Kidney epithelial cell (primary cell): ENCODE results near the gene KNDC1. TPM values are rescaled to one million over a fixed set of nuclear protein-coding genes. Genes with fewer than 3 reads are reported as not detected.
A peak's percentile ranks its signal among the peaks of the same experiment; 100 is the strongest.

Experiments used
- DNase-seq: peaks from one replicate; pipeline ENCODE4 v3.0.0-alpha.2; 2010; ENCODE audit warnings: low read depth
- H3K27me3 ChIP-seq: 2 replicates; pipeline ENCODE4 v1.6.0; 2011; ENCODE audit warnings: low read length; ENCODE audit not compliant: control insufficient read depth, insufficient read depth
- H3K36me3 ChIP-seq: 2 replicates; pipeline ENCODE4 v1.5.1; 2011; ENCODE audit warnings: low read length; ENCODE audit not compliant: control insufficient read depth, insufficient read depth
- H3K4me3 ChIP-seq: 2 replicates; pipeline ENCODE4 v1.5.1; 2011; ENCODE audit warnings: low read depth, mild to moderate bottlenecking, control low read depth, low read length
- total RNA-seq: library from RNA; depleted of rRNA; stranded (reverse); fragments of >200 nt; gene quantifications from 2 replicates; pipeline ENCODE4 v1.2.3, GENCODE V29; 2015
- TF ChIP-seq, protein P1 (sequence below): IDR thresholded peaks from 2 replicates; pipeline ENCODE4 v1.5.1; 2011; ENCODE audit warnings: mild to moderate bottlenecking, moderate library complexity, low read length, control low read depth, inconsistent platforms; ENCODE audit not compliant: insufficient read depth, poor library complexity, severe bottlenecking

KNDC1 gene
- total RNA-seq, 1 donor from 2014 or later = 0.13 TPM

GRCh38 chr10:133252223-133252552 lies 92.2 kb downstream of the KNDC1 start:
- TF ChIP-seq, protein P1, sequence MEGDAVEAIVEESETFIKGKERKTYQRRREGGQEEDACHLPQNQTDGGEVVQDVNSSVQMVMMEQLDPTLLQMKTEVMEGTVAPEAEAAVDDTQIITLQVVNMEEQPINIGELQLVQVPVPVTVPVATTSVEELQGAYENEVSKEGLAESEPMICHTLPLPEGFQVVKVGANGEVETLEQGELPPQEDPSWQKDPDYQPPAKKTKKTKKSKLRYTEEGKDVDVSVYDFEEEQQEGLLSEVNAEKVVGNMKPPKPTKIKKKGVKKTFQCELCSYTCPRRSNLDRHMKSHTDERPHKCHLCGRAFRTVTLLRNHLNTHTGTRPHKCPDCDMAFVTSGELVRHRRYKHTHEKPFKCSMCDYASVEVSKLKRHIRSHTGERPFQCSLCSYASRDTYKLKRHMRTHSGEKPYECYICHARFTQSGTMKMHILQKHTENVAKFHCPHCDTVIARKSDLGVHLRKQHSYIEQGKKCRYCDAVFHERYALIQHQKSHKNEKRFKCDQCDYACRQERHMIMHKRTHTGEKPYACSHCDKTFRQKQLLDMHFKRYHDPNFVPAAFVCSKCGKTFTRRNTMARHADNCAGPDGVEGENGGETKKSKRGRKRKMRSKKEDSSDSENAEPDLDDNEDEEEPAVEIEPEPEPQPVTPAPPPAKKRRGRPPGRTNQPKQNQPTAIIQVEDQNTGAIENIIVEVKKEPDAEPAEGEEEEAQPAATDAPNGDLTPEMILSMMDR = no peak

GRCh38 chr10:133253361-133253955 lies 93.4 kb downstream of the KNDC1 start:
- DNase-seq = no peak
- TF ChIP-seq, protein P1 = no peak
- Histone ChIP-seq H3K4me3 (no peak overlapping the region), H3K27me3 (peaks cover 12% of the 10 kb centered on the region), H3K36me3 (no peaks in the 10 kb centered on the region)

More at GRCh38 chr10:133252223-133252552, 92.2 kb downstream of the KNDC1 start:
- no peaks in the 10 kb centered on the region for H3K36me3 ChIP-seq
- no peak for DNase-seq
- H3K27me3 ChIP-seq = peaks cover 21% of the 10 kb centered on the region
- H3K4me3 ChIP-seq = no peak overlapping the region

GRCh38 chr10:133254421-133255120 lies 94.6 kb downstream of the KNDC1 start:
- no peak for DNase-seq
- H3K4me3 ChIP-seq = no peak overlapping the region
- TF ChIP-seq, protein P1 = no peak
- no peaks in the 10 kb centered on the region for H3K36me3 ChIP-seq
- H3K27me3 ChIP-seq = peaks cover 6% of the 10 kb centered on the region

- TF ChIP-seq, protein P1 = no peak
- DNase-seq = no peak
- no peak overlapping the region for H3K4me3 ChIP-seq
- H3K27me3 ChIP-seq = peaks cover under 1% of the 10 kb centered on the region
- no peaks in the 10 kb centered on the region for H3K36me3 ChIP-seq
These were observed 95.3 kb downstream of the KNDC1 start for GRCh38 chr10:133255323-133255722.

- TF ChIP-seq, protein P1 = peak; percentile 62
- DNase-seq = no peak
- Histone ChIP-seq H3K4me3 (no peak overlapping the region), H3K27me3 (no peaks in the 10 kb centered on the region), H3K36me3 (no peaks in the 10 kb centered on the region)
These were observed 97.6 kb downstream of the KNDC1 start for GRCh38 chr10:133257489-133258065.
